Measurements from ENCODE around the gene H2BW1.
"Not testable (repeated sequence)": the region's sequence is repeated elsewhere in the genome, so short reads cannot be mapped to it uniquely, and the experiment has no call there.

H2BW1 gene, protein sequence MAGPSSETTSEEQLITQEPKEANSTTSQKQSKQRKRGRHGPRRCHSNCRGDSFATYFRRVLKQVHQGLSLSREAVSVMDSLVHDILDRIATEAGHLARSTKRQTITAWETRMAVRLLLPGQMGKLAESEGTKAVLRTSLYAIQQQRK

DNA sequence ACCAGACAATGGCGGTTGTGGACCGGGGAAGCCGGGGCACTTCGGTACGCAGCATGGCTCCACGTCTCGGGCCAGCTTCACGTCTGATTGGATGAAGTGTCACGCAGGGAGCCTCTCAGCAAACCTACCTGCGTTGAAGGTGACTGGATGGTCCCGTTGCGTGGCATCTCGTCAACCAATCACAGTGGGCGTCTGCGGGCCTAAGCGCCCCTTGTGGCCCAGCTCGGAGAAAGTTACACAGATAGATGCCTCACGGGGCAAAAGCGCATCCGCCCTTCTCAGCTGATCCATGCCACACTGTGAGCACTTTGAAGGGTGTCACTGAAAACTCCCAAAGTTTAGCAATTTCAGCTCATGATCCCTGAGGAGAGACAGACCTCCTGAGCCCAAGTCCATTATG is at the start of gene H2BW1:
Gene H2BW1 (minus strand): TSS at position 103 of the 400 bp plus-strand sequence. CDS start 132 bp downstream, outside the sequence.
- DNase-seq: no peak

DNA sequence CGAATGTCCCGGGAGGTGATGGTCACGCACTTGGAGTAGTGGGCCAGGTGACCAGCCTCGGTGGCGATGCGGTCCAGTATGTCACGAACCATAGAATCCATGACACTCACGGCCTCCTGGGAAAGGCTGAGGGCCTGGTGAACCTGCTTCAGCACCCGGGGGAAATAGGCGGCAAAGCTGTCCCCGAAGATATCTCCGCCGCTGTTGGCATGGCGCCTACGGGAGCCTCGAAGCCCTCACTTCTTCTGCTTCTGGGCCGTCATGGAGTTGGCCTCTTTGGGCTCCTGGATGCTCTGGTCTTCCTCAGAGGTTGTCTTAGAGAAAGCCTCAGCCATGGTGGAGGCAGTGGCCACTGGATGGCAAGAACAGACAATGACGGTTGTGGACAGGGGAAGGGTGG is 49.1 kb upstream of the H2BW1 start:
- DNase-seq: not testable (repeated sequence)

DNA sequence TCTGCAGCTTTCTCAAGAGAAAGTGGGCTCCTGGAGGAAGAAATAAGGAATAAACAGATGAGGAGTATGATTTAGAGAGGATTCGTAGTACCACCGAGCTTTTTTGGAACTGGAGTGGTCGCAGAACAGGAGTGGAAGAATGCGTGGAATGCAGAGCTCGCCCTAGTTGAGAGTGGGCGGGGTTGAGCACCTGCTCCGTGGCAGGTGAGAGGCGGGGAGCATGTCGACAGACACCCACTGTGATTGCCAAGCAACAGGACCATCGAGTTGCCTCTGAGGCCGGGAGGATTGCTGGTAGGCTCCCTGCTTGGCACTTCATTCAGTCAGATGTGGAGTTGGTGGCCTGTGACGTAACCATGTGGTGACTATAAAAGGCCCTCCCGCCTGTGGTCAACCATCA is 41.4 kb upstream of the H2BW1 start:
- DNase-seq: not testable (repeated sequence)

DNA sequence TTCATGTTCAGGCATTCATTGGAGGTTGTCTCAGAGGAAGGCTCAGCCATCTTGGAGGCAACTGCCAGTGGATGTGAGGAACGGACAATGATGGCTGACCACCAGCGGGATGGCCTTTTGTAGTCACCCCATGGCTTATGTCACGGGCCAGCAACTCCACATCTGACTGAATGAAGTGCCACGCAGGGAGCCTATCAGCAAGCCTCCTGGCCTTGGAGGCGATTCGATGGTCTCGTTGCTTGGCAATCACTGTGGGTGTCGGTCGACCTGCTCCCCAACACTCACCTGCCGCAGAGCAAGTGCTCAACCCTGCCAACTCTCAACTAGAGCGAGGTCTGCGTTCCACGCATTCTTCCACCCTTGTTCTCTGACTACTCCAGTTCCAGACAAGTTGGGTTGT is 33.7 kb upstream of the H2BW1 start:
- no peak for DNase-seq

DNA sequence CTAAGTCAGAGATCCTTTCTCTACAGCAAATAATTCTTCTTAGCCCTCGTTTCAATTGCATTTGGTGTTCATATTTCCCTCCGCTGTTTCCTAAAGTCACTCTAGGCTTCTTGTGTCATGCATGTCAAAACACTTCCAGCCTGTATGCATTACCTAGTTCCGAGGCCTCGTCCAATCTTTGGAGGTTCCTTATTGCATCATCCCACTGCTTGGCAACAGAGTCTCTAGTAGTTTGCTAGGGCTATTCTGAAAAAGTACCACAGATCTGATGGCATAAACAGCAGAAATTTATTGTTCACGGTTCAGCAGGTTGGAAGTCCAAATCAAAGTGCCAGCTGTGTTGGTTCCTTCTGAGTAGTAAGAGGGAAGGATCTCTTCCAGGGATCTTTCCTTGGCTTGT is 32.1 kb upstream of the H2BW1 start:
- DNase-seq: no peak

DNA sequence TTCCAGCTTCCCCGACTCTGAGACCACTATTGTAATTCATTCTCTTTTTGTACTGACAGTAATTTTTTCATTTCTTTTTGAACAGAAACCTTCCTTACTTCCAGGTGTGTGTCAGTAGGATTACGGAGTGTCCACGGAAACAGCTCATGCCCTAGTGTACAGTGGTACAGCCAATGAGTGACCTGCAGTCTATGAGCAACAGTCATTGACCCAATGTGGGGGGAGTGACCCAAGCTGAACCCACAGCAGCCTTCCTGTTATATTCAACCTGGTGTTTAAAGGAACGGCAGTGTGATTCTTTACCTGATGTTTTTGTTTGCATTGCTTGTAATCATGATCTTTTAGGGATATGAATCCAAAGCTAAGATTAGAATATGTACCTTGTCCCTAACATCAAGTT is 27.5 kb upstream of the H2BW1 start:
- no peak for DNase-seq

DNA sequence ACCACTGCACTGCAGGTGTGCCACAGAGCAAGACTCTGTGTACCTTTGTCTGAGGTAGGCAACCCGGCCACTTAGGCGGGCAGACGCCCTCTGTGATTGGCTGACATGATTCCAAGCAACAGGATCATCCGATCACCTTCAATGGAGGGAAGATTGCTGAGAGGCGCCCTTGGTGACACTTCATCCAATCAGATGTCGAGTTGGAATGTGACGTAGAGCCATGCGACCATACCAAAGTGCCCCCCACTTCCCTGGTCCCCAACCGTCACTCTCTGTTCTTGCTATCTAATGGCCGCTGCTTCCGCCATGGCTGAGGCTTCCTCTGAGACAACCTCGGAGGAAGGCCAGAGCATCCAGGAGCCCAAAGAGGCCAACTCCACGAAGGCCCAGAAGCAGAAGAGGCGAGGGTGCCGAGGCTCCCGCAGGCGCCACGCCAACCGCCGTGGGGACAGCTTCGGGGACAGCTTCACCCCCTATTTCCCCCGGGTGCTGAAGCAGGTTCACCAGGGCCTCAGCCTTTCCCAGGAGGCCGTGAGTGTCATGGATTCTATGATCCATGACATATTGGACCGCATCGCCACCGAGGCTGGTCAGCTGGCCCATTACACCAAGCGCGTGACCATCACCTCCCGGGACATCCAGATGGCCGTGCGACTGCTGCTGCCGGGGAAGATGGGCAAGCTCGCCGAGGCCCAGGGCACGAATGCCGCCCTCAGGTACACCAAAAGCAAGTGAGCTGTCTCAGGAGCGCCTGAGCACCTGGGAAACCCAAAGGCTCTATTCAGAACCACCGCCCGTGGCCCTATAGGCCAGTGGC is 26.4 kb upstream of the H2BW1 start, which contains the start of gene H2BW2:
Gene H2BW2 (plus strand): TSS at position 268 of the 817 bp plus-strand sequence. CDS start 39 bp downstream, at position 307.
- no peak for DNase-seq

DNA sequence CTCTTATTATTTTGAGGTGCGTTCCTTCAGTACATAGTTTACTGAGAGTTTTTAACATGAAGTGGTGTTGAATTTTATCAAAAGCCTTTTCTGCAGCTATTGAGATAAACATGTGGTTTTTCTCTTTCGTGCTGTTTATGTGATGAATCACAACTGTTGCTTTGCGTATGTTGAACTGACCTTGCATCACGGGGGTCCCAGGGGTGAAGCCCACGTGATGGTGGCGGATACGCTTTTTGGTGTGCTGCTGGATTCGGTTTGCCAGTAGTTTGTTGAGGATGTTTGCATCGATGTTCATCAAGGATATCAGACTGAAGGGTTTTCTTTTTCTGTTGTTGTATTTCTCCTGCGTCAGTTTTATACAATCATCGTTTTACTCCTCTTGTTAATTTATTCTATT is 4.6 kb upstream of the H2BW1 start:
- no peak for DNase-seq

DNA sequence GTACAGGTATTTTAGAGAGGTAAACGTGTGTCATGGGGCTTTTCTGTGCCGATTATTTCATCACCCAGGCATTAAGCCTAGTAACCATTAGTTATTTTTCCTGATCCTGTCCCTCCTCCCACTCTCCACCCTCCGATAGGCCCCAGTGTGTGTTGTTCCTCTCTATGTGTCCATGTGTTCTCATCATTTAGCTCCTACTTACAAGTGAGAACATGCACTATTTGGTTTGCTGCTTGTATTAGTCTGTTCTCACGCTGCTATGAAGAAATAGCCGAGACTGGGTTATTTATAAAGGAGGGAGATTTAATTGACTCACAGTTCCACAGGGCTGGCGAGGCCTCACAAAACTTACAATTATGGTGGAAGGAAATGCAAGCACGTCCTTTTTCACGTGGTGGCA is 2.1 kb upstream of the H2BW1 start:
- not testable (repeated sequence) for DNase-seq

DNA sequence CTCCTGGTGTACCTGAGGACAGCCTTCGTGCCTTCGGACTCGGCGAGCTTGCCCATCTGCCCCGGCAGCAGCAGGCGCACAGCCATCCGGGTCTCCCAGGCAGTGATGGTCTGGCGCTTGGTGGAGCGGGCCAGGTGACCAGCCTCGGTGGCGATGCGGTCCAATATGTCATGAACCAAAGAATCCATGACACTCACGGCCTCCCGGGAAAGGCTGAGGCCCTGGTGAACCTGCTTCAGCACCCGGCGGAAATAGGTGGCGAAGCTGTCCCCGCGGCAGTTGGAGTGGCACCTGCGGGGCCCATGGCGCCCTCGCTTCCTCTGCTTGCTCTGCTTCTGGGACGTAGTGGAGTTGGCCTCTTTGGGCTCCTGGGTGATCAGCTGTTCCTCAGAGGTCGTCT is 350 bp downstream of the H2BW1 start:
- no peak for DNase-seq

DNA sequence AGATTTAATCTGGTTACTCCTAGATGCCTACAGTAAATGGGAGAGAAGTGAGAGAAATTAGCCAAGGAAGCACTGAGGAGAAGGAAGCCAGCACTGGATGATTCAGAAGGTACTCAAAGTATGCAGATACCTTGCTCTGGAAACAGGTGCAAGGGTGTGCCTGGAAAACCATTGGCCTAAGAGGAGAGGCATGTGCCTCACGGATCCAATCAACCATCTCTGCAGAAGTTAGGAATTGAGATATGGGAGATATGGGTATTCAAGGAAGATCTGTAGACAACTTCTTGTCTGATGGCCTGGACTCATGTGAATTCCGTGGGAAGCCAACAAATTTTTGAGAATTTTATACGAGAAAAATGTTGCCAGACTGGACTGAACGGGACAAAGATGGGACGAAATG is 4.7 kb downstream of the H2BW1 start:
- DNase-seq: no peak

DNA sequence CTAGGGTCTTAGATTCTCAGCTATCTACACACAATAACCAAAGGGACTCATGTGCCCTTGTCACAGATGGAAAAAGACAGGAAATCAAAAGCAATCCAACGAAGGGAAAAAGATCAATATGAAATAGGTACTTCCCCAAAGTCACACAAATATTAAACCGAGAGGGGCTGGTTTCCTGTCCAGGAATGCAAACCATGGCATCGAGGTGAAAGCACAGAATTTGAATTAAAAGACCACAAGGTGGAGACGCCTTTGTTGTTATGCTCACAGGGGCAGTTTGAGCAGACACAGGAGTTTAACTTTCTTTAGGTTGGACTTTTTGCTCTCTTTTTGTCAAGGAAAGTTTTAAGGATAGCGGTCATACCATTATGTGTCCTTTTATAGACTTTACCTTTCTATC is 14.3 kb downstream of the H2BW1 start:
- DNase-seq: no peak

DNA sequence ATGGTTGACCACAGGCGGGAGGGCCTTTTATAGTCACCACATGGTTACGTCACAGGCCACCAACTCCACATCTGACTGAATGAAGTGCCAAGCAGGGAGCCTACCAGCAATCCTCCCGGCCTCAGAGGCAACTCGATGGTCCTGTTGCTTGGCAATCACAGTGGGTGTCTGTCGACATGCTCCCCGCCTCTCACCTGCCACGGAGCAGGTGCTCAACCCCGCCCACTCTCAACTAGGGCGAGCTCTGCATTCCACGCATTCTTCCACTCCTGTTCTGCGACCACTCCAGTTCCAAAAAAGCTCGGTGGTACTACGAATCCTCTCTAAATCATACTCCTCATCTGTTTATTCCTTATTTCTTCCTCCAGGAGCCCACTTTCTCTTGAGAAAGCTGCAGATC is 30.0 kb downstream of the H2BW1 start:
- not testable (repeated sequence) for DNase-seq

DNA sequence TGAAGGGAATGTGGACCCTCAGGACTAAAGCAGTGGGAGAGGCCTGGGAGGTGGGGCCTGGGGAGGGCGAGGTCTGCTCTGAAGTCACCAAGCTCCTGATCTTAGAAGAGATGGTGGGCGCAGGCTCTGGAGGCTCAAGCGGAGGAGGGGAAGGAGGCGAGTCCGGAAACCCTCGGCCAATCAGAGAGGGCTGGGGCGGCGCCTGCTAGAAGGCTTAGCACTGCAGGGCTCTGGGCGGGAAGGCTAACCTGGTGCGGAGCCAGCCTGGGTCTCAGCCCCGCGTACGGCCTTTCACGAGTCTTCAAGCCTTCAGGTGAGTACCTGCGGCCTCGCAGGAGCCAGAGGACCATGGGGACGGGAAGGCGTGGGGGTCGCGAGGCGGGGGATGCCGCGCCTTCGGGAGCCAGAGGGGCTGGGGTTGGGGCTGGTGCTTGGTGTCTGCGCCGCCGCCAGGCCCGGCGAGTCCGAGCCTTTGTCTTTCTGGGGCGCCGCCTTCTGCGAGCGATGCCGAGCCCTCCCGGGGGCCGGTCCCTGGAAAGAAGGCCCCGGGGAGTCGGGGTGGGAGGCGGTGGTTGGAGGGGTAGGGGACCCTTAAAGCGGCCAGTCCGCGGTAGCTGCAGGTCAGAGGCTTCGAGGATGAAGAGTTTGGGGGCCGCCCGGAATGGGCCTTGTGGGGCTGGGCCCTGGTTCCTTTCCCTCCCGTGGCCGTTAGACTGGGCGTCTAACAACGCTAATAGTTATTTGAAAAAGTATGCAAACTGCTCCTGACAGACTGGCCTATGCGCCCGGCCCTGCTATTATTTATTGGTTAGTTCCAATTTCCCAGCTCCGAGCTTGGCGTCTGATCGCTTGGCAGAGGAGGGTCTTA is 50.9 kb downstream of the H2BW1 start, which contains the start of gene TMSB15B:
Gene TMSB15B (plus strand): TSS at position 217 of the 868 bp plus-strand sequence.
- DNase-seq: not testable (repeated sequence)
